ENCODE data around the gene APBB1. TPM values are rescaled to one million over a fixed set of nuclear protein-coding genes. Genes with fewer than 3 reads are reported as not detected.

Gene APBB1
- total and polyA plus RNA-seq, 8 donors = 11.4 to 69.3 (median 16.8) TPM

GRCh38 chr11:6413791-6414201 lies 5.1 kb downstream of the APBB1 start:
- H3K4me1 ChIP-seq = no peaks in the 10 kb centered on the region
- no peak overlapping the region for H3K4me3 ChIP-seq
- no peak for TF ChIP-seq CTCF (IDR thresholded peaks at IDR 0.05)
- WGBS, 2 donors = 87 to 94% methylated on average over 12 of the region's 12 CpGs
- intact Hi-C loops (cut with DNase I) = no loop called here
- FAIRE-seq (no peak), DNase-seq (no peak), ATAC-seq (no peak)
- no peaks in the 10 kb centered on the region for H3K36me3 ChIP-seq
- H3K27ac ChIP-seq = no peak overlapping the region
- no peaks in the 10 kb centered on the region for H3K27me3 ChIP-seq
- H3K9me3 ChIP-seq = no peaks in the 10 kb centered on the region

- H3K36me3 ChIP-seq = no peaks in the 10 kb centered on the region
- ATAC-seq = no peak
- no peak overlapping the region for H3K27ac ChIP-seq
- no peak for FAIRE-seq
- intact Hi-C loops (cut with DNase I) = no loop called here
- DNase-seq = no peak
- H3K4me1 ChIP-seq = no peaks in the 10 kb centered on the region
- no peak for TF ChIP-seq CTCF (IDR thresholded peaks at IDR 0.05)
- H3K9me3 ChIP-seq = no peaks in the 10 kb centered on the region
- 89 to 90% methylated on average over 10 of the region's 10 CpGs for WGBS, 2 donors
- no peak overlapping the region for H3K4me3 ChIP-seq
- H3K27me3 ChIP-seq = no peaks in the 10 kb centered on the region
These were observed 7.3 kb downstream of the APBB1 start for GRCh38 chr11:6411594-6412031.

GRCh38 chr11:6410695-6411430 lies 8.0 kb downstream of the APBB1 start:
- no peak for TF ChIP-seq CTCF (IDR thresholded peaks at IDR 0.05)
- Histone ChIP-seq H3K4me3 (no peak overlapping the region), H3K27ac (no peak overlapping the region), H3K36me3 (no peaks in the 10 kb centered on the region), H3K27me3 (no peaks in the 10 kb centered on the region), H3K9me3 (no peaks in the 10 kb centered on the region), H3K4me1 (no peaks in the 10 kb centered on the region)
- DNase-seq = peak in 1 of 6 donors; percentile 65
- 90 to 94% methylated on average over 23 of the region's 23 CpGs for WGBS, 2 donors
- no peak for FAIRE-seq
- ATAC-seq = no peak
- intact Hi-C loops (cut with DNase I) = no loop called here

GRCh38 chr11:6406370-6406769 lies 12.5 kb downstream of the APBB1 start:
- no peaks in the 10 kb centered on the region for H3K36me3 ChIP-seq
- ATAC-seq (no peak), FAIRE-seq (no peak), DNase-seq (no peak)
- no peaks in the 10 kb centered on the region for H3K4me1 ChIP-seq
- H3K4me3 ChIP-seq = no peak overlapping the region
- intact Hi-C loops (cut with DNase I) = no loop called here
- WGBS, 2 donors = 17 to 18% methylated on average over 2 of the region's 2 CpGs
- TF ChIP-seq CTCF (IDR thresholded peaks at IDR 0.05) = no peak
- H3K9me3 ChIP-seq = no peaks in the 10 kb centered on the region
- H3K27me3 ChIP-seq = no peaks in the 10 kb centered on the region
- H3K27ac ChIP-seq = no peak overlapping the region

- Histone ChIP-seq H3K27ac (no peak overlapping the region), H3K27me3 (no peaks in the 10 kb centered on the region), H3K4me1 (no peaks in the 10 kb centered on the region), H3K4me3 (no peak overlapping the region), H3K36me3 (no peaks in the 10 kb centered on the region), H3K9me3 (no peaks in the 10 kb centered on the region)
- 88 to 89% methylated on average over 6 of the region's 6 CpGs for WGBS, 2 donors
- intact Hi-C loops (cut with DNase I) = no loop called here
- ATAC-seq (peak in 1 of 4 donors; percentile 26), FAIRE-seq (no peak), DNase-seq (no peak)
- no peak for TF ChIP-seq CTCF (IDR thresholded peaks at IDR 0.05)
These were observed 13.0 kb downstream of the APBB1 start for GRCh38 chr11:6405846-6406245.
